Vagina (tissue), 2 donors: Measurements from ENCODE around the gene DCAF12. TPM values are rescaled to one million over a fixed set of nuclear protein-coding genes. Genes with fewer than 3 reads are reported as not detected.

Experiments
- DNase-seq, 2 donors: peaks; one replicate each; pipeline ENCODE4 v3.0.0-alpha.2; 2017; ENCODE audit errors: extremely low spot score in 2 of 2
- H3K27ac ChIP-seq: fragments of 200-600 bp; sonication (generic); one replicate; pipeline ENCODE4 v1.5.1; 2019
- H3K27me3 ChIP-seq: fragments of 200-600 bp; sonication (generic); one replicate; pipeline ENCODE4 v1.5.1; 2019
- H3K36me3 ChIP-seq, 2 donors: fragments of 200-600 bp; sonication (generic); one replicate each; pipeline ENCODE4 v1.5.1; 2017 to 2019
- H3K4me1 ChIP-seq: fragments of 200-600 bp; sonication (generic); one replicate; pipeline ENCODE4 v1.5.1; 2019
- H3K4me3 ChIP-seq, 2 donors: fragments of 200-600 bp; sonication (generic); 1 replicate in 1 of 2; 2 replicates in 1 of 2; pipeline ENCODE4 v1.5.1; 2016 to 2019
- H3K9me3 ChIP-seq: fragments of 200-600 bp; sonication (generic); one replicate; pipeline ENCODE4 v1.5.1; 2019
- CTCF ChIP-seq, 3 experiments: fragments of 450-650 bp in 2 of 3; fragments of 200-600 bp in 1 of 3; sonication (generic) in 1 of 3; IDR thresholded peaks; one replicate each; pipeline ENCODE4 v1.5.1; 2017 to 2019; ENCODE audit warnings: antibody characterized with exemption in 3 of 3, mild to moderate bottlenecking in 2 of 3, moderate library complexity in 2 of 3
- POLR2A ChIP-seq, 2 donors: fragments of 450-650 bp; IDR thresholded peaks; one replicate each; pipeline ENCODE4 v1.6.1; 2017; ENCODE audit warnings: antibody characterized with exemption in 2 of 2, mild to moderate bottlenecking in 2 of 2, moderate library complexity in 2 of 2
- POLR2AphosphoS5 ChIP-seq, 2 donors: sonication (generic); formaldehyde crosslinking; IDR thresholded peaks; one replicate each; pipeline ENCODE4 v1.9.0; 2017; ENCODE audit warnings: antibody characterized with exemption in 2 of 2, mild to moderate bottlenecking in 2 of 2, low read depth in 1 of 2; ENCODE audit not compliant: insufficient read depth in 1 of 2
- intact Hi-C: fragments of 100-400 bp; cut with DNase I; formaldehyde crosslinking; loops from one replicate; pipeline ENCODE4 v1.15.1; 2023
- total RNA-seq: library from RNA; depleted of rRNA; stranded (reverse); fragments of >200 nt; gene quantifications from one replicate; pipeline ENCODE4 v1.2.3, GENCODE V29; 2016

DCAF12 gene
- total RNA-seq, 1 donor from 2014 or later, result 31.2 TPM

GRCh38 chr9:34134521-34134920, 8.0 kb upstream of the DCAF12 start:
- Histone ChIP-seq H3K36me3 (no peaks in the 10 kb centered on the region), H3K4me3 (no peak overlapping the region), H3K4me1 (no peaks in the 10 kb centered on the region), H3K27ac (no peak overlapping the region), H3K27me3 (no peaks in the 10 kb centered on the region), H3K9me3 (no peaks in the 10 kb centered on the region)
- no peak for DNase-seq
- intact Hi-C loops, result no loop called here
- TF ChIP-seq CTCF (IDR thresholded peaks at IDR 0.05), result no peak
- no peak for TF ChIP-seq POLR2A (IDR thresholded peaks at IDR 0.05)
- no peak for TF ChIP-seq POLR2AphosphoS5 (IDR thresholded peaks at IDR 0.05; ENCODE audit: insufficient read depth in 1 of 2, low read depth in 1 of 2)

GRCh38 chr9:34133436-34133949, 7.0 kb upstream of the DCAF12 start:
- TF ChIP-seq POLR2A (IDR thresholded peaks at IDR 0.05) (no peak), CTCF (IDR thresholded peaks at IDR 0.05) (no peak), POLR2AphosphoS5 (IDR thresholded peaks at IDR 0.05; ENCODE audit: insufficient read depth in 1 of 2, low read depth in 1 of 2) (no peak)
- no peaks in the 10 kb centered on the region for H3K9me3 ChIP-seq
- DNase-seq, result no peak
- no peaks in the 10 kb centered on the region for H3K36me3 ChIP-seq
- no peaks in the 10 kb centered on the region for H3K4me1 ChIP-seq
- H3K27ac ChIP-seq, result no peak overlapping the region
- H3K4me3 ChIP-seq, result no peak overlapping the region
- intact Hi-C loops, result no loop called here
- H3K27me3 ChIP-seq, result no peaks in the 10 kb centered on the region

GRCh38 chr9:34131571-34131970, 5.1 kb upstream of the DCAF12 start:
- intact Hi-C loops, result no loop called here
- DNase-seq, result no peak
- Histone ChIP-seq H3K4me1 (peaks cover 12% of the 10 kb centered on the region), H3K4me3 (no peak overlapping the region), H3K36me3 (no peaks in the 10 kb centered on the region), H3K27ac (no peak overlapping the region), H3K27me3 (no peaks in the 10 kb centered on the region), H3K9me3 (no peaks in the 10 kb centered on the region)
- no peak for TF ChIP-seq CTCF (IDR thresholded peaks at IDR 0.05)
- no peak for TF ChIP-seq POLR2A (IDR thresholded peaks at IDR 0.05)
- no peak for TF ChIP-seq POLR2AphosphoS5 (IDR thresholded peaks at IDR 0.05; ENCODE audit: insufficient read depth in 1 of 2, low read depth in 1 of 2)

DNA sequence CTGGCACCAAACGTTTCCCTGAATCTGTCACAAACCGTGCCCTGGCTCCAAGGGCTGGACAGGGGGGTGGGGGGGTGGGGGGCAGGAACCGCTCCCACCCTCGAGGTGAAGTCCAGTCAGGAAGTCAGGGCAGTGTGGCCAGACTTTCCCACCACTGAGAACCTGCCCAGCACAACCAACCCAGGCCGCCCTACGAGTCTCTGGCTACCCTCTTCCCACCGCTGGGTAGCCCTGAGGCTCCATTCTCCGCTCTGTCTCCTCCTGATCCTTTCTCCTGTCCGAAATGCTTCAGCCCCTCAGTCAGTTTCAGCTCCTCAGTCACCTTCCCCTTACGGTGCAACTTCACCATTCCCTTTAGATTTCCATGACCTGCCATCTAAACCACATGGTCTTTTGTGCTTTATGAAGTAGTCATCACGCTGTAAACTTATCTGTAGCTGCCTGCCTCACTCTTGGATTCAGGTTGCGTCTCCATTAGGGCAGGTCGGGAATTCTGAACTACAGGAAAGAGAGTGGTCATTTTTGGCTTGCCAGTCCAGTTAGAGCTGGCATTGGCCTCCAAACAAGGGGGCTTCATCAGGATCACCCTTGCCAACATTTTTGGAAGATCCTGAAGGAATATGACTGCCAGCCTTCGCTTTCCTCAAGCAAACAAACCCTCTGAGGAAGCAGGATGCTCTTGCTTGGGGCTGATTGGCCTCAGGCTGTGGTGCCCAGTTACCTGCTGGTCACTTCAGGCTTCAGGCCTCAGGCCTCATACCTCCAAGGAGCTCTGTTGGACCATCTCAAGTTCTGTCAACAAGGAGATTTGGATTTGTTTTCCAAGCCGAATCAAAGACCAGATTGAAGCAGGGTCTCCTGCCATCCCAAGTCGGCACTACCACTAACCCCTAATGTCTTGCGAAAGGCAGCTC, 794 bp upstream of the DCAF12 start:
- peak overlapping the region; percentile 91 for H3K27ac ChIP-seq
- TF ChIP-seq CTCF (IDR thresholded peaks at IDR 0.05) (no peak), POLR2AphosphoS5 (IDR thresholded peaks at IDR 0.05; ENCODE audit: insufficient read depth in 1 of 2, low read depth in 1 of 2) (no peak), POLR2A (IDR thresholded peaks at IDR 0.05) (no peak)
- peaks cover 50% of the 10 kb centered on the region for H3K4me1 ChIP-seq
- H3K36me3 ChIP-seq, result peaks cover 0 to 13% of the 10 kb centered on the region in 2 donors
- H3K27me3 ChIP-seq, result no peaks in the 10 kb centered on the region
- H3K9me3 ChIP-seq, result no peaks in the 10 kb centered on the region
- no peak for DNase-seq
- peak overlapping the region; percentile 60 to 87 for H3K4me3 ChIP-seq
- intact Hi-C loops, result loop anchor here (10.0 kb wide), 1 partner anchor 128 kb away; no protein-coding TSS in a partner anchor
